GM23338 (cell line): ENCODE measurements around the gene BTN3A1. TPM values are rescaled to one million over a fixed set of nuclear protein-coding genes. Genes with fewer than 3 reads are reported as not detected.

Experiments
- ATAC-seq: fragments of 200-7000 bp; cut with Tn5 transposase; 3 replicates; pipeline ENCODE4 v1.9.1; 2020
- DNase-seq: peaks from one replicate; pipeline ENCODE4 v3.0.0-alpha.2; 2015; ENCODE audit warnings: low spot score
- H2AFZ ChIP-seq: fragments of 200-600 bp; sonication (generic); 2 replicates; pipeline ENCODE4 v1.8.0; 2016; ENCODE audit warnings: antibody characterized with exemption, mild to moderate bottlenecking, moderate library complexity
- H3F3A ChIP-seq: fragments of 200-600 bp; sonication (generic); replicated peaks from 2 replicates; pipeline ENCODE4 v1.8.0; 2017; ENCODE audit warnings: antibody characterized with exemption, mixed run types, low read depth
- H3K27ac ChIP-seq: fragments of 200-600 bp; sonication (generic); 2 replicates; pipeline ENCODE4 v1.6.1; 2016; ENCODE audit warnings: low read depth
- H3K27me3 ChIP-seq: fragments of 200-600 bp; sonication (generic); 2 replicates; pipeline ENCODE4 v1.8.0; 2016; ENCODE audit warnings: mild to moderate bottlenecking, mixed run types, moderate library complexity; ENCODE audit not compliant: insufficient read depth
- H3K36me3 ChIP-seq: fragments of 200-600 bp; sonication (generic); 2 replicates; pipeline ENCODE4 v1.8.0; 2016; ENCODE audit warnings: mild to moderate bottlenecking; ENCODE audit not compliant: insufficient read depth
- H3K4me1 ChIP-seq: fragments of 200-600 bp; sonication (generic); 2 replicates; pipeline ENCODE4 v1.8.0; 2016; ENCODE audit warnings: mild to moderate bottlenecking, moderate library complexity; ENCODE audit not compliant: insufficient read depth
- H3K4me2 ChIP-seq: fragments of 200-600 bp; sonication (generic); 2 replicates; pipeline ENCODE4 v1.7.1; 2017; ENCODE audit warnings: mixed run types
- H3K4me3 ChIP-seq: fragments of 200-600 bp; sonication (generic); 2 replicates; pipeline ENCODE4 v1.6.1; 2016; ENCODE audit warnings: mixed run types
- H3K79me2 ChIP-seq: fragments of 200-600 bp; sonication (generic); replicated peaks from 2 replicates; pipeline ENCODE4 v1.8.0; 2017; ENCODE audit warnings: mild to moderate bottlenecking; ENCODE audit not compliant: insufficient read depth
- H3K9me2 ChIP-seq: fragments of 200-600 bp; sonication (generic); 2 replicates; pipeline ENCODE4 v1.8.0; 2017; ENCODE audit not compliant: insufficient read depth
- H4K20me1 ChIP-seq: fragments of 200-600 bp; sonication (generic); replicated peaks from 2 replicates; pipeline ENCODE4 v1.8.0; 2017; ENCODE audit warnings: mild to moderate bottlenecking; ENCODE audit not compliant: insufficient read depth
- H3K27ac Mint-ChIP-seq: 2 replicates; pipeline ENCODE4 v1.8.0; 2020; ENCODE audit warnings: inconsistent platforms, mild to moderate bottlenecking, moderate library complexity, mixed read lengths
- H3K27me3 Mint-ChIP-seq: 3 replicates; pipeline ENCODE4 v1.8.0; 2022; ENCODE audit warnings: low read depth, mild to moderate bottlenecking, moderate library complexity, mixed read lengths, inconsistent platforms; ENCODE audit not compliant: insufficient read depth, poor library complexity
- H3K36me3 Mint-ChIP-seq: 3 replicates; pipeline ENCODE4 v1.8.0; 2021; ENCODE audit warnings: low read depth, mild to moderate bottlenecking, inconsistent platforms, moderate library complexity, mixed read lengths
- H3K4me1 Mint-ChIP-seq: 3 replicates; pipeline ENCODE4 v1.8.0; 2020; ENCODE audit warnings: mild to moderate bottlenecking, inconsistent platforms, mixed read lengths
- H3K4me3 Mint-ChIP-seq: 3 replicates; pipeline ENCODE4 v1.8.0; 2021; ENCODE audit warnings: moderate library complexity, mild to moderate bottlenecking, inconsistent platforms, mixed read lengths
- H3K9me3 Mint-ChIP-seq: 3 replicates; pipeline ENCODE4 v1.8.0; 2020; ENCODE audit warnings: moderate library complexity, mild to moderate bottlenecking, inconsistent platforms, mixed read lengths
- CREB1 ChIP-seq: fragments of 250-450 bp; sonication (Bioruptor Pico); IDR thresholded peaks from 2 replicates; pipeline ENCODE4 v1.5.0; 2020; ENCODE audit warnings: low read depth, mild to moderate bottlenecking, moderate library complexity
- EZH2 ChIP-seq: fragments of 200-600 bp; sonication (generic); IDR thresholded peaks from one replicate; pipeline ENCODE4 v1.8.0; 2017; ENCODE audit warnings: antibody characterized with exemption, mild to moderate bottlenecking, low read depth; ENCODE audit not compliant: unreplicated experiment
- NANOG ChIP-seq: IDR thresholded peaks from 2 replicates; pipeline ENCODE4 v1.6.1; 2016; ENCODE audit warnings: antibody characterized with exemption, borderline replicate concordance
- STAT1 ChIP-seq: IDR thresholded peaks from one replicate; pipeline ENCODE4 v1.6.1; 2016; ENCODE audit warnings: antibody characterized with exemption; ENCODE audit not compliant: unreplicated experiment
- ZNF331 ChIP-seq: fragments of 250-450 bp; sonication (Bioruptor Pico); IDR thresholded peaks from 2 replicates; pipeline ENCODE4 v1.5.0; 2020; ENCODE audit warnings: low read depth, mild to moderate bottlenecking, moderate library complexity
- polyA plus RNA-seq: library from polyadenylated mRNA; unstranded; fragments of >200 nt; fragmentation: Nextera tagmentation; extraction: Ambion mirVana; gene quantifications from 2 replicates; pipeline ENCODE4 v1.2.1, GENCODE V29; 2016
- total RNA-seq: library from RNA; depleted of rRNA; stranded (reverse); fragments of >200 nt; shearing (Covaris generic); gene quantifications from 2 replicates; pipeline ENCODE4 v1.2.3, GENCODE V29; 2014
- TF ChIP-seq, protein P1 (sequence below), 2 experiments: fragments of 200-600 bp in 1 of 2; sonication (generic) in 1 of 2; conservative IDR thresholded peaks; 2 replicates each; pipeline versions ENCODE4 v1.5.1 to v1.6.1; 2016 to 2017; ENCODE audit warnings: antibody characterized with exemption in 2 of 2, low read depth in 2 of 2, mild to moderate bottlenecking in 2 of 2, moderate library complexity in 1 of 2
- TF ChIP-seq, protein P2 (sequence below): IDR thresholded peaks from one replicate; pipeline ENCODE4 v1.6.1; 2018; ENCODE audit warnings: antibody characterized with exemption; ENCODE audit not compliant: unreplicated experiment
- TF ChIP-seq, protein P3 (sequence below): IDR thresholded peaks from 2 replicates; pipeline ENCODE4 v1.6.1; 2016; ENCODE audit warnings: antibody characterized with exemption

Gene BTN3A1
- total and polyA plus RNA-seq, 2 experiments from 2014 or later: 2.4 to 4.0 TPM

DNA sequence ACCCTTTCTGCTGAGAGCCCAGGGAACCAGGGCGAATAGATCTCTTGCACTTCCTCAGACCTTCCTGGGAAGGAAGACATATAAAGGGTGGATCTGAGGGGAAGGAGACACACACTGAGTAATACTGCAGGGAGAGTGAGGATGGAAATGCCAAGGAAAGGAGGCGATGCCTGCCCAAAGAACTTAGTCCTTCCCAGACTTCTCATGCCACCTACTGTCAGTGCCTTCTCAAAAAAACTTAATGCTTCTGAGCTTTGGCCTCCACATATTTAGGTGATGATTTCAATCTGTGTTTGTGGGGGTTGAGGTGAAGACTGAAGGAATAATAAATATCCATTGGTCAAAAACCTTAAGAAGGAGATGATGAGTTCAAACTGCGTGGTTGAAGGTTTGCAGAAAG lies 9.7 kb downstream of the BTN3A1 start:
- H3K27ac Mint-ChIP-seq: no peak overlapping the region

More for the DNA sequence above, 9.7 kb downstream of the BTN3A1 start:
- Histone ChIP-seq H3K27ac (no peak overlapping the region), H3F3A (no peaks in the 10 kb centered on the region), H3K27me3 (no peaks in the 10 kb centered on the region), H3K4me1 (no peaks in the 10 kb centered on the region; the same call in 1 of the 2 replicates), H3K79me2 (no peaks in the 10 kb centered on the region), H2AFZ (no peak overlapping the region), H3K36me3 (no peaks in the 10 kb centered on the region; the same call in 1 of the 2 replicates), H4K20me1 (no peaks in the 10 kb centered on the region), H3K4me2 (no peak overlapping the region), H3K4me3 (no peak overlapping the region), H3K9me2 (0 out of 2 replicates have a peak, but pooled peaks cover 3% of the 10 kb centered on the region)
- peaks cover 2% of the 10 kb centered on the region; the same call in 1 of the 3 replicates for H3K9me3 Mint-ChIP-seq
- no peaks in the 10 kb centered on the region for H3K36me3 Mint-ChIP-seq
- H3K4me3 Mint-ChIP-seq: no peak overlapping the region; the same call in 2 of the 3 replicates
- no peaks in the 10 kb centered on the region for H3K27me3 Mint-ChIP-seq
- DNase-seq (no peak), ATAC-seq (no peak)
- TF ChIP-seq STAT1 (no peak), ZNF331 (CRISPR knock-in tag) (no peak), CREB1 (no peak), NANOG (no peak), EZH2 (no peak)
- TF ChIP-seq, protein P1, sequence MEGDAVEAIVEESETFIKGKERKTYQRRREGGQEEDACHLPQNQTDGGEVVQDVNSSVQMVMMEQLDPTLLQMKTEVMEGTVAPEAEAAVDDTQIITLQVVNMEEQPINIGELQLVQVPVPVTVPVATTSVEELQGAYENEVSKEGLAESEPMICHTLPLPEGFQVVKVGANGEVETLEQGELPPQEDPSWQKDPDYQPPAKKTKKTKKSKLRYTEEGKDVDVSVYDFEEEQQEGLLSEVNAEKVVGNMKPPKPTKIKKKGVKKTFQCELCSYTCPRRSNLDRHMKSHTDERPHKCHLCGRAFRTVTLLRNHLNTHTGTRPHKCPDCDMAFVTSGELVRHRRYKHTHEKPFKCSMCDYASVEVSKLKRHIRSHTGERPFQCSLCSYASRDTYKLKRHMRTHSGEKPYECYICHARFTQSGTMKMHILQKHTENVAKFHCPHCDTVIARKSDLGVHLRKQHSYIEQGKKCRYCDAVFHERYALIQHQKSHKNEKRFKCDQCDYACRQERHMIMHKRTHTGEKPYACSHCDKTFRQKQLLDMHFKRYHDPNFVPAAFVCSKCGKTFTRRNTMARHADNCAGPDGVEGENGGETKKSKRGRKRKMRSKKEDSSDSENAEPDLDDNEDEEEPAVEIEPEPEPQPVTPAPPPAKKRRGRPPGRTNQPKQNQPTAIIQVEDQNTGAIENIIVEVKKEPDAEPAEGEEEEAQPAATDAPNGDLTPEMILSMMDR (conservative IDR thresholded peaks at IDR 0.05; ENCODE audit: low read depth in 2 of 2): no peak
- TF ChIP-seq, protein P2, sequence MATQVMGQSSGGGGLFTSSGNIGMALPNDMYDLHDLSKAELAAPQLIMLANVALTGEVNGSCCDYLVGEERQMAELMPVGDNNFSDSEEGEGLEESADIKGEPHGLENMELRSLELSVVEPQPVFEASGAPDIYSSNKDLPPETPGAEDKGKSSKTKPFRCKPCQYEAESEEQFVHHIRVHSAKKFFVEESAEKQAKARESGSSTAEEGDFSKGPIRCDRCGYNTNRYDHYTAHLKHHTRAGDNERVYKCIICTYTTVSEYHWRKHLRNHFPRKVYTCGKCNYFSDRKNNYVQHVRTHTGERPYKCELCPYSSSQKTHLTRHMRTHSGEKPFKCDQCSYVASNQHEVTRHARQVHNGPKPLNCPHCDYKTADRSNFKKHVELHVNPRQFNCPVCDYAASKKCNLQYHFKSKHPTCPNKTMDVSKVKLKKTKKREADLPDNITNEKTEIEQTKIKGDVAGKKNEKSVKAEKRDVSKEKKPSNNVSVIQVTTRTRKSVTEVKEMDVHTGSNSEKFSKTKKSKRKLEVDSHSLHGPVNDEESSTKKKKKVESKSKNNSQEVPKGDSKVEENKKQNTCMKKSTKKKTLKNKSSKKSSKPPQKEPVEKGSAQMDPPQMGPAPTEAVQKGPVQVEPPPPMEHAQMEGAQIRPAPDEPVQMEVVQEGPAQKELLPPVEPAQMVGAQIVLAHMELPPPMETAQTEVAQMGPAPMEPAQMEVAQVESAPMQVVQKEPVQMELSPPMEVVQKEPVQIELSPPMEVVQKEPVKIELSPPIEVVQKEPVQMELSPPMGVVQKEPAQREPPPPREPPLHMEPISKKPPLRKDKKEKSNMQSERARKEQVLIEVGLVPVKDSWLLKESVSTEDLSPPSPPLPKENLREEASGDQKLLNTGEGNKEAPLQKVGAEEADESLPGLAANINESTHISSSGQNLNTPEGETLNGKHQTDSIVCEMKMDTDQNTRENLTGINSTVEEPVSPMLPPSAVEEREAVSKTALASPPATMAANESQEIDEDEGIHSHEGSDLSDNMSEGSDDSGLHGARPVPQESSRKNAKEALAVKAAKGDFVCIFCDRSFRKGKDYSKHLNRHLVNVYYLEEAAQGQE: no peak
- TF ChIP-seq, protein P3, sequence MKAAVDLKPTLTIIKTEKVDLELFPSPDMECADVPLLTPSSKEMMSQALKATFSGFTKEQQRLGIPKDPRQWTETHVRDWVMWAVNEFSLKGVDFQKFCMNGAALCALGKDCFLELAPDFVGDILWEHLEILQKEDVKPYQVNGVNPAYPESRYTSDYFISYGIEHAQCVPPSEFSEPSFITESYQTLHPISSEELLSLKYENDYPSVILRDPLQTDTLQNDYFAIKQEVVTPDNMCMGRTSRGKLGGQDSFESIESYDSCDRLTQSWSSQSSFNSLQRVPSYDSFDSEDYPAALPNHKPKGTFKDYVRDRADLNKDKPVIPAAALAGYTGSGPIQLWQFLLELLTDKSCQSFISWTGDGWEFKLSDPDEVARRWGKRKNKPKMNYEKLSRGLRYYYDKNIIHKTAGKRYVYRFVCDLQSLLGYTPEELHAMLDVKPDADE: no peak
- peaks cover 10% of the 10 kb centered on the region for H3K4me1 Mint-ChIP-seq
